ENCODE data around the gene RNU6-7. TPM values are rescaled to one million over a fixed set of nuclear protein-coding genes. Genes with fewer than 3 reads are reported as not detected.

The RNU6-7 gene
- polyA plus RNA-seq, 1 of the 3 experiments (the other 2 are of a cell fraction), result not detected

DNA sequence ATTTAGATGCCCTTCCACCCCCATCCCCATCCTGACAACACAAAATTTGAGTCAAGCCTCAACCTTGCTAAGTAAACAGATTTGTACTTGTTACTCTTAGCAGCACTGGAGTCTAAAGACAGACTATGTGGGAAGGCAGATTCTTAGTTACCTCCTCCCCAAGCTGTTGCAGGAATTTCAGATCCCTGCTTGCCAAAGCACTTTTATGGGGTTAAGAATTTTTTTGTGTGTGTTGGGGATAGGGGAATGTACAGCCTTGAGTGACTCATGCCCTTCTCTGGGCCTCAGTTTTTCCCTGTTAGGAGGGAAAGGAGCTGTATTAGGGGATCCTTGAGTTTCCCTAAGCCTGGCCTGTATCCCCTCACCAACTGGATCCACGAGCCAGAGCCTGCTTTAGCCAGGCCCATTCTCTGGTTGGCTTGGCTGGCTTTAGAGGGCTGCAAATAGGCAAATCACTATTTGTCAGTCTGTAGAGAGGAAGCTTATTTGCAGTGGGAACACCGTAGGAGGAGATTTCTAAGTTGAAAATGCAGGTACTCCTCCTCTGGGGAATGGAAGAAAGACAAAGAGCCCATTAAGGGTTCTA, 28.9 kb downstream of the RNU6-7 start:
- CTCF ChIA-PET, result interaction anchor here (1.0 to 1.5 kb wide), 3 partner anchors 12 to 720 kb away, joined by 3 to 6 read pairs (median 3); no protein-coding TSS in a partner anchor

More for the DNA sequence above, 28.9 kb downstream of the RNU6-7 start:
- no peaks in the 10 kb centered on the region for H4K20me1 ChIP-seq (ENCODE audit: insufficient read depth)
- H2AFZ ChIP-seq (ENCODE audit: low read depth), result peak overlapping the region; percentile 67
- H3F3A ChIP-seq (replicated peaks; ENCODE audit: insufficient read depth), result peaks cover 7% of the 10 kb centered on the region
- H3K9ac ChIP-seq, result peak overlapping the region; percentile 46; the same call in 1 of the 2 replicates
- WGBS (ENCODE audit: low lambda C conversion rate), result 55% methylated on average over 2 of the region's 2 CpGs
- H3K27me3 ChIP-seq (ENCODE audit: insufficient read depth), result no peaks in the 10 kb centered on the region
- H3K4me3 ChIP-seq (ENCODE audit: low read depth in 2 of 2, low read length in 1 of 2), result no peak overlapping the region
- no peaks in the 10 kb centered on the region for H3K36me3 ChIP-seq (replicated peaks in 1 of 2; ENCODE audit: control insufficient read depth in 1 of 2, insufficient read depth in 2 of 2, low read length in 1 of 2)
- H3K9me2 ChIP-seq, result no peaks in the 10 kb centered on the region
- peaks cover 13 to 16% of the 10 kb centered on the region in 2 experiments for H3K4me1 ChIP-seq (ENCODE audit: control insufficient read depth in 1 of 2, insufficient read depth in 2 of 2, low read depth in 1 of 2, low read length in 1 of 2)
- H3K79me2 ChIP-seq (ENCODE audit: insufficient read depth), result no peaks in the 10 kb centered on the region
- POLR2A ChIA-PET, result no interaction called here
- no peaks in the 10 kb centered on the region for H3K9me3 ChIP-seq
- TF ChIP-seq SIN3A (IDR thresholded peaks at IDR 0.05; ENCODE audit: borderline replicate concordance, low read depth, low read length) (0 out of 2 replicates have a peak, but pooled peaks have one; percentile 1), TCF12 (IDR thresholded peaks at IDR 0.05) (peak; percentile 23; the same call in 1 of the 2 replicates), TEAD4 (IDR thresholded peaks at IDR 0.05; ENCODE audit: borderline replicate concordance, insufficient read depth) (no peak), GATA2 (CRISPR knock-in tag; IDR thresholded peaks at IDR 0.05) (no peak), EZH2phosphoT487 (IDR thresholded peaks at IDR 0.05; ENCODE audit: borderline replicate concordance, low read depth) (no peak), GABPA (IDR thresholded peaks at IDR 0.05; ENCODE audit: low read depth) (no peak), JUND (IDR thresholded peaks at IDR 0.05) (peak; percentile 70), SMC3 (IDR thresholded peaks at IDR 0.05; ENCODE audit: low read depth, low read length) (0 out of 2 replicates have a peak, but pooled peaks have one; percentile 6), FOSL2 (IDR thresholded peaks at IDR 0.05; ENCODE audit: borderline replicate concordance, low read depth) (peak; percentile 71), EP300 (IDR thresholded peaks at IDR 0.05; ENCODE audit: borderline replicate concordance in 1 of 2, low read depth in 1 of 2, low read length in 1 of 2) (0 out of 4 replicates have a peak, but pooled peaks of 1 of the 2 experiments have one; percentile 13), NFIC (IDR thresholded peaks at IDR 0.05; ENCODE audit: borderline replicate concordance) (peak; percentile 14; the same call in 1 of the 2 replicates), TAF1 (IDR thresholded peaks at IDR 0.05; ENCODE audit: borderline replicate concordance, low read depth, low read length) (no peak)
- TF ChIP-seq, protein P1, sequence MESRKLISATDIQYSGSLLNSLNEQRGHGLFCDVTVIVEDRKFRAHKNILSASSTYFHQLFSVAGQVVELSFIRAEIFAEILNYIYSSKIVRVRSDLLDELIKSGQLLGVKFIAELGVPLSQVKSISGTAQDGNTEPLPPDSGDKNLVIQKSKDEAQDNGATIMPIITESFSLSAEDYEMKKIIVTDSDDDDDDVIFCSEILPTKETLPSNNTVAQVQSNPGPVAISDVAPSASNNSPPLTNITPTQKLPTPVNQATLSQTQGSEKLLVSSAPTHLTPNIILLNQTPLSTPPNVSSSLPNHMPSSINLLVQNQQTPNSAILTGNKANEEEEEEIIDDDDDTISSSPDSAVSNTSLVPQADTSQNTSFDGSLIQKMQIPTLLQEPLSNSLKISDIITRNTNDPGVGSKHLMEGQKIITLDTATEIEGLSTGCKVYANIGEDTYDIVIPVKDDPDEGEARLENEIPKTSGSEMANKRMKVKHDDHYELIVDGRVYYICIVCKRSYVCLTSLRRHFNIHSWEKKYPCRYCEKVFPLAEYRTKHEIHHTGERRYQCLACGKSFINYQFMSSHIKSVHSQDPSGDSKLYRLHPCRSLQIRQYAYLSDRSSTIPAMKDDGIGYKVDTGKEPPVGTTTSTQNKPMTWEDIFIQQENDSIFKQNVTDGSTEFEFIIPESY (IDR thresholded peaks at IDR 0.05; ENCODE audit: borderline replicate concordance, low read depth), result no peak
- TF ChIP-seq, protein P2, sequence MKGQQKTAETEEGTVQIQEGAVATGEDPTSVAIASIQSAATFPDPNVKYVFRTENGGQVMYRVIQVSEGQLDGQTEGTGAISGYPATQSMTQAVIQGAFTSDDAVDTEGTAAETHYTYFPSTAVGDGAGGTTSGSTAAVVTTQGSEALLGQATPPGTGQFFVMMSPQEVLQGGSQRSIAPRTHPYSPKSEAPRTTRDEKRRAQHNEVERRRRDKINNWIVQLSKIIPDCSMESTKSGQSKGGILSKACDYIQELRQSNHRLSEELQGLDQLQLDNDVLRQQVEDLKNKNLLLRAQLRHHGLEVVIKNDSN (IDR thresholded peaks at IDR 0.05; ENCODE audit: borderline replicate concordance, low read depth), result no peak
- TF ChIP-seq, protein P3, sequence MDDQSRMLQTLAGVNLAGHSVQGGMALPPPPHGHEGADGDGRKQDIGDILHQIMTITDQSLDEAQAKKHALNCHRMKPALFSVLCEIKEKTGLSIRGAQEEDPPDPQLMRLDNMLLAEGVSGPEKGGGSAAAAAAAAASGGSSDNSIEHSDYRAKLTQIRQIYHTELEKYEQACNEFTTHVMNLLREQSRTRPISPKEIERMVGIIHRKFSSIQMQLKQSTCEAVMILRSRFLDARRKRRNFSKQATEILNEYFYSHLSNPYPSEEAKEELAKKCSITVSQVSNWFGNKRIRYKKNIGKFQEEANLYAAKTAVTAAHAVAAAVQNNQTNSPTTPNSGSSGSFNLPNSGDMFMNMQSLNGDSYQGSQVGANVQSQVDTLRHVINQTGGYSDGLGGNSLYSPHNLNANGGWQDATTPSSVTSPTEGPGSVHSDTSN (IDR thresholded peaks at IDR 0.05), result 0 out of 2 replicates have a peak, but pooled peaks have one; percentile 28
- TF ChIP-seq, protein P4, sequence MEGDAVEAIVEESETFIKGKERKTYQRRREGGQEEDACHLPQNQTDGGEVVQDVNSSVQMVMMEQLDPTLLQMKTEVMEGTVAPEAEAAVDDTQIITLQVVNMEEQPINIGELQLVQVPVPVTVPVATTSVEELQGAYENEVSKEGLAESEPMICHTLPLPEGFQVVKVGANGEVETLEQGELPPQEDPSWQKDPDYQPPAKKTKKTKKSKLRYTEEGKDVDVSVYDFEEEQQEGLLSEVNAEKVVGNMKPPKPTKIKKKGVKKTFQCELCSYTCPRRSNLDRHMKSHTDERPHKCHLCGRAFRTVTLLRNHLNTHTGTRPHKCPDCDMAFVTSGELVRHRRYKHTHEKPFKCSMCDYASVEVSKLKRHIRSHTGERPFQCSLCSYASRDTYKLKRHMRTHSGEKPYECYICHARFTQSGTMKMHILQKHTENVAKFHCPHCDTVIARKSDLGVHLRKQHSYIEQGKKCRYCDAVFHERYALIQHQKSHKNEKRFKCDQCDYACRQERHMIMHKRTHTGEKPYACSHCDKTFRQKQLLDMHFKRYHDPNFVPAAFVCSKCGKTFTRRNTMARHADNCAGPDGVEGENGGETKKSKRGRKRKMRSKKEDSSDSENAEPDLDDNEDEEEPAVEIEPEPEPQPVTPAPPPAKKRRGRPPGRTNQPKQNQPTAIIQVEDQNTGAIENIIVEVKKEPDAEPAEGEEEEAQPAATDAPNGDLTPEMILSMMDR (IDR thresholded peaks at IDR 0.05), result no peak
- peak overlapping the region; percentile 73 to 80; a peak in 3 of 4 replicates for H3K27ac ChIP-seq (ENCODE audit: low read depth in 2 of 2, low read length in 1 of 2)
- DNase-seq, result no peak
- peak overlapping the region; percentile 54 for H3K4me2 ChIP-seq
